Measurements from ENCODE around the gene MBNL1.

Gene MBNL1

DNA sequence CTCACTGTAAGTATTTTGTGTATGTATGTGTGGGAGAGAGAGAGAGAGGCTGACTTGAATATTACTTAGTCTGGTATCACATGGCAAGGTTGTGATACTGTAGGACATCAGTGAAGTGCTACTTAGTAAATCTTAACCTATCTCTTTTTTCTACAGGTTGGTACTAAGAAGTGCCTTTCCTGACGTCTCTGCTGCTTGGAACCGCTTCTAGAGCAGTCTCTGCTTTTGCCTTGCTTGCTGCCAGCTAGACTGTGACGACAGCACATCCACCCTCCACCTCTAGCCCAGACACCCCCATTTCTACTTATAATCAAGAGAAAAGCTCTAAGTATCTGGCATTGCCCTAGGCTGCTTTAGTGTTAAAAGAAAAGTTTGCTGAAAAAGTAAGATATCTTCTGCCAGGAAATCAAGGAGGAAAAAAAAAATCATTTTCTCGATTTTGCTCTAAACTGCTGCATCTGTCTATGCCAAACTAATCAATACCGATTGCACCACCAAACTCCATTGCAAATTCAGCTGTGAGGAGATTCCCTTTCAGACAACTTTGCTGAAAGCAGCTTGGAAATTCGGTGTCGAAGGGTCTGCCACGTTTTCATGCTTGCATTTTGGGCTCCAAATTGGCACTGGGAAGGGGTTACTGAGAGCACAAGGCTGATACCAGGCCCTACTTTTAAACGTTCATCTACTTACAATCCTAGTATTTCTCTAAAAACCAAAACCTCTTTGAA lies 30.7 kb downstream of the MBNL1 start:
- Histone ChIP-seq H3K36me3 (no peaks in the 10 kb centered on the region), H3K9me3 (ENCODE audit: severe bottlenecking) (no peaks in the 10 kb centered on the region), H3K27ac (no peak overlapping the region), H3K4me3 (ENCODE audit: low read depth, low read length) (no peak overlapping the region), H3K27me3 (ENCODE audit: insufficient read depth, low read depth, severe bottlenecking) (no peaks in the 10 kb centered on the region)
- TF ChIP-seq, protein P1, sequence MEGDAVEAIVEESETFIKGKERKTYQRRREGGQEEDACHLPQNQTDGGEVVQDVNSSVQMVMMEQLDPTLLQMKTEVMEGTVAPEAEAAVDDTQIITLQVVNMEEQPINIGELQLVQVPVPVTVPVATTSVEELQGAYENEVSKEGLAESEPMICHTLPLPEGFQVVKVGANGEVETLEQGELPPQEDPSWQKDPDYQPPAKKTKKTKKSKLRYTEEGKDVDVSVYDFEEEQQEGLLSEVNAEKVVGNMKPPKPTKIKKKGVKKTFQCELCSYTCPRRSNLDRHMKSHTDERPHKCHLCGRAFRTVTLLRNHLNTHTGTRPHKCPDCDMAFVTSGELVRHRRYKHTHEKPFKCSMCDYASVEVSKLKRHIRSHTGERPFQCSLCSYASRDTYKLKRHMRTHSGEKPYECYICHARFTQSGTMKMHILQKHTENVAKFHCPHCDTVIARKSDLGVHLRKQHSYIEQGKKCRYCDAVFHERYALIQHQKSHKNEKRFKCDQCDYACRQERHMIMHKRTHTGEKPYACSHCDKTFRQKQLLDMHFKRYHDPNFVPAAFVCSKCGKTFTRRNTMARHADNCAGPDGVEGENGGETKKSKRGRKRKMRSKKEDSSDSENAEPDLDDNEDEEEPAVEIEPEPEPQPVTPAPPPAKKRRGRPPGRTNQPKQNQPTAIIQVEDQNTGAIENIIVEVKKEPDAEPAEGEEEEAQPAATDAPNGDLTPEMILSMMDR (IDR thresholded peaks at IDR 0.05; ENCODE audit: low read depth, low read length): no peak
- DNase-seq: no peak

DNA sequence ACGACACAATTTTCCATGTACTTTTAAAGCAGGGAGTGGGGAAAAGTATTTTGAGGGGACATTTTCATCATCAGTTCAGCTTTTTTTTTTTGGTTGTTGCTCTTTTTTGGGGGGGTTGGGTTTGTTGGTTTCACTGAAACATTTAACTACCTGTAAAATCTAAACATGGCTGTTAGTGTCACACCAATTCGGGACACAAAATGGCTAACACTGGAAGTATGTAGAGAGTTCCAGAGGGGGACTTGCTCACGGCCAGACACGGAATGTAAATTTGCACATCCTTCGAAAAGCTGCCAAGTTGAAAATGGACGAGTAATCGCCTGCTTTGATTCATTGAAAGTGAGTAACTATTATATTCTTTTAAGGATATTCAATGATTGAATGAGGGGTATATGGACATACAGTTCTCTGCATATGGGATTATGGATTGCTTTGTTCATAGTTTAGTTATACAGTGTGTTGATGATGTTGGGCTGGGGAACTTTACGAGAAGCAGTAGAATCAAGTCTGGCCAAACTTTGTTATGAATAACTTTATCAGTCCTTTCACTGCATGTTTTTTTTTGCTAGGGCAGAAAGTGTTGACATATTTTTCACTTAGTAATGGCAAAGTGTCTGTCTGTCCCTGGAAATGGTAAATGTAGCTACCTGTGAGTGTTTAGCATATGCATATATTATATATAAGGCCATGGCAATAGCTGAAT lies 31.5 kb downstream of the MBNL1 start:
- TF ChIP-seq, protein P1 (IDR thresholded peaks at IDR 0.05; ENCODE audit: low read depth, low read length): no peak
- H3K27me3 ChIP-seq (ENCODE audit: insufficient read depth, low read depth, severe bottlenecking): no peaks in the 10 kb centered on the region
- DNase-seq: no peak
- no peaks in the 10 kb centered on the region for H3K9me3 ChIP-seq (ENCODE audit: severe bottlenecking)
- no peak overlapping the region for H3K4me3 ChIP-seq (ENCODE audit: low read depth, low read length)
- H3K36me3 ChIP-seq: no peaks in the 10 kb centered on the region
- H3K27ac ChIP-seq: no peak overlapping the region

DNA sequence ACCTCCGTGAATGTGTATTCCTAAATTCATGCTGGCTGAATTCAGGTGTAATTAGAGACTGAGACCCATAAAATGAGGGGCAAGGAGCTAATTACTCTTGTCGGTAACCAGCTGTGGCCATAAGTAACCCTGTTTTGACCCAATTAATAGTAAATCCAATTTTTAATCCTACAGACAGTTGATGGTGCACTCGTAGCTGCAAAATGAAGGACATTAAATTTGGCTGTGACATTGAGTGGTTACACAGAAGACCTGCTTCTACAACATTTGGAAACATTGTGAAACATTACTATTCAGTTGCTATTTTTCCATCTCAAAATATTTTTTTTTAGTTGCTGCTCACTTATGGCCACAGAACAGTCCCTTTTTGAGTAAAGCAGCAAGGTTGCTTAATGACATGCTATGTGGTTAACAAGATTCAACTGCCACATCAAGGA lies 33.0 kb downstream of the MBNL1 start:
- TF ChIP-seq, protein P1 (IDR thresholded peaks at IDR 0.05; ENCODE audit: low read depth, low read length): no peak
- no peaks in the 10 kb centered on the region for H3K36me3 ChIP-seq
- no peak for DNase-seq
- H3K27me3 ChIP-seq (ENCODE audit: insufficient read depth, low read depth, severe bottlenecking): no peaks in the 10 kb centered on the region
- H3K4me3 ChIP-seq (ENCODE audit: low read depth, low read length): no peak overlapping the region
- no peak overlapping the region for H3K27ac ChIP-seq
- no peaks in the 10 kb centered on the region for H3K9me3 ChIP-seq (ENCODE audit: severe bottlenecking)

GRCh38 chr3:152302521-152303021 lies 33.8 kb downstream of the MBNL1 start:
- DNase-seq: no peak

GRCh38 chr3:152304160-152304559 lies 35.4 kb downstream of the MBNL1 start:
- H3K27ac ChIP-seq: no peak overlapping the region
- no peaks in the 10 kb centered on the region for H3K36me3 ChIP-seq
- H3K27me3 ChIP-seq (ENCODE audit: insufficient read depth, low read depth, severe bottlenecking): no peaks in the 10 kb centered on the region
- TF ChIP-seq, protein P1 (IDR thresholded peaks at IDR 0.05; ENCODE audit: low read depth, low read length): no peak
- no peak overlapping the region for H3K4me3 ChIP-seq (ENCODE audit: low read depth, low read length)
- DNase-seq: no peak
- H3K9me3 ChIP-seq (ENCODE audit: severe bottlenecking): no peaks in the 10 kb centered on the region

More at GRCh38 chr3:152302521-152303021, 33.8 kb downstream of the MBNL1 start:
- no peak overlapping the region for H3K27ac ChIP-seq
- no peaks in the 10 kb centered on the region for H3K27me3 ChIP-seq (ENCODE audit: insufficient read depth, low read depth, severe bottlenecking)
- H3K4me3 ChIP-seq (ENCODE audit: low read depth, low read length): no peak overlapping the region
- no peaks in the 10 kb centered on the region for H3K9me3 ChIP-seq (ENCODE audit: severe bottlenecking)
- no peaks in the 10 kb centered on the region for H3K36me3 ChIP-seq
- TF ChIP-seq, protein P1 (IDR thresholded peaks at IDR 0.05; ENCODE audit: low read depth, low read length): no peak

Measured in WERI-Rb-1 (cell line).